Measurements from ENCODE around the gene SRF.

GRCh38 chr6:43222418-43223059 is 51.5 kb downstream of the SRF start:
- TF ChIP-seq CTCF (IDR thresholded peaks at IDR 0.05; ENCODE audit: extremely low read depth in 1 of 2, insufficient read depth in 1 of 2, low read depth in 1 of 2, low read length in 2 of 2): no peak
- no peak for TF ChIP-seq GATA2 (IDR thresholded peaks at IDR 0.05; ENCODE audit: insufficient read depth, insufficient read length, low read depth, low read length)
